Astrocyte (in vitro differentiated cells and primary cell): Measurements from ENCODE around the gene PHC3. TPM values are rescaled to one million over a fixed set of nuclear protein-coding genes. Genes with fewer than 3 reads are reported as not detected.

Source experiments
- DNase-seq: peaks from one replicate; pipeline ENCODE4 v3.0.0-alpha.2; 2010; ENCODE audit warnings: low read depth
- FAIRE-seq: peaks from 2 replicates; lab custom pipeline; 2011; peaks lifted over from hg19 to GRCh38; lab: Jason Lieb, UNC
- H2AFZ ChIP-seq: 2 replicates; pipeline ENCODE4 v1.6.0; 2012; ENCODE audit warnings: low read depth, low read length, inconsistent platforms
- H3K27ac ChIP-seq: 2 replicates; pipeline ENCODE4 v1.5.1; 2011; ENCODE audit warnings: low read depth, low read length, inconsistent platforms
- H3K27me3 ChIP-seq: 2 replicates; pipeline ENCODE4 v1.6.0; 2011; ENCODE audit warnings: low read length, inconsistent platforms; ENCODE audit not compliant: insufficient read depth
- H3K36me3 ChIP-seq: 2 replicates; pipeline ENCODE4 v1.5.1; 2011; ENCODE audit warnings: low read length, inconsistent platforms; ENCODE audit not compliant: insufficient read depth
- H3K4me1 ChIP-seq: 2 replicates; pipeline ENCODE4 v1.5.1; 2011; ENCODE audit warnings: low read length, inconsistent platforms; ENCODE audit not compliant: insufficient read depth
- H3K4me2 ChIP-seq: 2 replicates; pipeline ENCODE4 v1.6.0; 2012; ENCODE audit warnings: low read length, inconsistent platforms
- H3K4me3 ChIP-seq: 2 replicates; pipeline ENCODE4 v1.5.1; 2011; ENCODE audit warnings: low read depth, mild to moderate bottlenecking, low read length, inconsistent platforms; ENCODE audit not compliant: insufficient read depth
- H3K79me2 ChIP-seq: 2 replicates; pipeline ENCODE4 v1.6.0; 2012; ENCODE audit warnings: mild to moderate bottlenecking, low read length, inconsistent platforms; ENCODE audit not compliant: insufficient read depth
- H3K9ac ChIP-seq: 2 replicates; pipeline ENCODE4 v1.6.0; 2012; ENCODE audit warnings: mild to moderate bottlenecking, low read length, inconsistent platforms
- H3K9me3 ChIP-seq: 2 replicates; pipeline ENCODE4 v1.5.1; 2012; ENCODE audit warnings: low read depth, mild to moderate bottlenecking, low read length, inconsistent platforms; ENCODE audit not compliant: insufficient read depth
- H4K20me1 ChIP-seq: 2 replicates; pipeline ENCODE4 v1.6.0; 2012; ENCODE audit warnings: low read length, inconsistent platforms; ENCODE audit not compliant: insufficient read depth
- H3K27ac Mint-ChIP-seq: one replicate; pipeline ENCODE4 v1.8.0; 2021; ENCODE audit warnings: mild to moderate bottlenecking, mixed read lengths; ENCODE audit not compliant: unreplicated experiment
- H3K27me3 Mint-ChIP-seq: one replicate; pipeline ENCODE4 v1.8.0; 2021; ENCODE audit warnings: low read depth, mixed read lengths; ENCODE audit not compliant: unreplicated experiment
- H3K36me3 Mint-ChIP-seq: one replicate; pipeline ENCODE4 v1.8.0; 2021; ENCODE audit warnings: low read depth, mixed read lengths; ENCODE audit not compliant: unreplicated experiment
- H3K4me1 Mint-ChIP-seq: one replicate; pipeline ENCODE4 v1.8.0; 2021; ENCODE audit warnings: low read depth, mixed read lengths; ENCODE audit not compliant: unreplicated experiment
- H3K4me3 Mint-ChIP-seq: one replicate; pipeline ENCODE4 v1.8.0; 2021; ENCODE audit warnings: mild to moderate bottlenecking, moderate library complexity, mixed read lengths; ENCODE audit not compliant: unreplicated experiment
- H3K9me3 Mint-ChIP-seq: one replicate; pipeline ENCODE4 v1.8.0; 2021; ENCODE audit warnings: mild to moderate bottlenecking, mixed read lengths; ENCODE audit not compliant: unreplicated experiment
- EZH2 ChIP-seq: IDR thresholded peaks from 2 replicates; pipeline ENCODE4 v1.6.1; 2012; ENCODE audit warnings: mild to moderate bottlenecking, low read length, inconsistent platforms; ENCODE audit not compliant: insufficient read depth
- total RNA-seq: library from RNA; stranded (reverse); gene quantifications from 2 replicates; pipeline ENCODE4 v1.2.1, GENCODE V29; 2021
- TF ChIP-seq, protein P1 (sequence below): IDR thresholded peaks from 2 replicates; pipeline ENCODE4 v1.5.1; 2011; ENCODE audit warnings: low read depth, mild to moderate bottlenecking, inconsistent platforms, low read length, moderate library complexity; ENCODE audit not compliant: insufficient read depth

Gene PHC3
- total RNA-seq, 1 donor from 2014 or later: 40.8 TPM

DNA sequence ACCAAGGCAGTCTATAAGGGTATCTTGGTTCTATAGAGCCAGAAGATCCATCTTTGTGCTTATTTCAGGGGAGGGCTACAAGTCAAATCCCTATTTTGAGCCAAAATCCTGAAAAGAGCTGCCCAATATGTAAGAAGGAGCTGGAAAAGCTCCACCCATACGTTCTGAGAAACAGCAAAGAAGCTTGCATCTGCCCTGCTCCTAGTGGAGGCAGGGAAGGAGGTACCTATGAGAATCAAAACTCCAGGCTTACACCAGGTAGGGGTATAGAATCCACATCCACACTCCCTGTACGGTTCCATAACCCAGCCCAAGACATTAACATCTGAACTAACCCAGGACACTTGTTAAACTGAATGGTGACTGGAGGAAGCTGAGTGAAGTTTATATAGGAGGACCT lies 30.0 kb downstream of the PHC3 start:
- TF ChIP-seq, protein P1, sequence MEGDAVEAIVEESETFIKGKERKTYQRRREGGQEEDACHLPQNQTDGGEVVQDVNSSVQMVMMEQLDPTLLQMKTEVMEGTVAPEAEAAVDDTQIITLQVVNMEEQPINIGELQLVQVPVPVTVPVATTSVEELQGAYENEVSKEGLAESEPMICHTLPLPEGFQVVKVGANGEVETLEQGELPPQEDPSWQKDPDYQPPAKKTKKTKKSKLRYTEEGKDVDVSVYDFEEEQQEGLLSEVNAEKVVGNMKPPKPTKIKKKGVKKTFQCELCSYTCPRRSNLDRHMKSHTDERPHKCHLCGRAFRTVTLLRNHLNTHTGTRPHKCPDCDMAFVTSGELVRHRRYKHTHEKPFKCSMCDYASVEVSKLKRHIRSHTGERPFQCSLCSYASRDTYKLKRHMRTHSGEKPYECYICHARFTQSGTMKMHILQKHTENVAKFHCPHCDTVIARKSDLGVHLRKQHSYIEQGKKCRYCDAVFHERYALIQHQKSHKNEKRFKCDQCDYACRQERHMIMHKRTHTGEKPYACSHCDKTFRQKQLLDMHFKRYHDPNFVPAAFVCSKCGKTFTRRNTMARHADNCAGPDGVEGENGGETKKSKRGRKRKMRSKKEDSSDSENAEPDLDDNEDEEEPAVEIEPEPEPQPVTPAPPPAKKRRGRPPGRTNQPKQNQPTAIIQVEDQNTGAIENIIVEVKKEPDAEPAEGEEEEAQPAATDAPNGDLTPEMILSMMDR: no peak
- TF ChIP-seq EZH2: no peak
- H2AFZ ChIP-seq: no peak overlapping the region
- no peak overlapping the region for H3K27ac ChIP-seq
- H3K79me2 ChIP-seq: peaks cover 81% of the 10 kb centered on the region
- peaks cover 50% of the 10 kb centered on the region for H4K20me1 ChIP-seq
- H3K9me3 Mint-ChIP-seq: no peaks in the 10 kb centered on the region
- H3K36me3 ChIP-seq: peaks cover 4% of the 10 kb centered on the region
- H3K4me2 ChIP-seq: no peak overlapping the region
- H3K4me1 ChIP-seq: no peaks in the 10 kb centered on the region
- H3K27me3 Mint-ChIP-seq: no peaks in the 10 kb centered on the region
- H3K27me3 ChIP-seq: no peaks in the 10 kb centered on the region
- H3K9me3 ChIP-seq: no peaks in the 10 kb centered on the region
- peaks cover 10% of the 10 kb centered on the region for H3K36me3 Mint-ChIP-seq
- H3K9ac ChIP-seq: no peak overlapping the region
- no peak overlapping the region for H3K4me3 ChIP-seq
- FAIRE-seq: no peak
- no peak overlapping the region for H3K4me3 Mint-ChIP-seq
- no peaks in the 10 kb centered on the region for H3K4me1 Mint-ChIP-seq
- no peak for DNase-seq
- no peak overlapping the region for H3K27ac Mint-ChIP-seq

- H4K20me1 ChIP-seq: peaks cover 31% of the 10 kb centered on the region
- no peak overlapping the region for H3K4me2 ChIP-seq
Measured at GRCh38 chr3:170149016-170149415, 32.5 kb downstream of the PHC3 start.

GRCh38 chr3:170145278-170145677 lies 36.3 kb downstream of the PHC3 start:
- no peaks in the 10 kb centered on the region for H3K27me3 Mint-ChIP-seq

More at GRCh38 chr3:170149016-170149415, 32.5 kb downstream of the PHC3 start:
- no peak for FAIRE-seq
- Histone ChIP-seq H3K9me3 (no peaks in the 10 kb centered on the region), H3K79me2 (peaks cover 59% of the 10 kb centered on the region), H3K9ac (no peak overlapping the region), H3K27ac (no peak overlapping the region), H2AFZ (no peak overlapping the region), H3K36me3 (peaks cover 7% of the 10 kb centered on the region), H3K4me1 (no peaks in the 10 kb centered on the region), H3K4me3 (no peak overlapping the region), H3K27me3 (no peaks in the 10 kb centered on the region)
- DNase-seq: no peak
- H3K4me3 Mint-ChIP-seq: no peak overlapping the region
- H3K27me3 Mint-ChIP-seq: no peaks in the 10 kb centered on the region
- H3K27ac Mint-ChIP-seq: no peak overlapping the region
- no peaks in the 10 kb centered on the region for H3K4me1 Mint-ChIP-seq
- peaks cover 6% of the 10 kb centered on the region for H3K36me3 Mint-ChIP-seq
- H3K9me3 Mint-ChIP-seq: no peaks in the 10 kb centered on the region
- no peak for TF ChIP-seq EZH2
- TF ChIP-seq, protein P1: no peak

More at GRCh38 chr3:170145278-170145677, 36.3 kb downstream of the PHC3 start:
- FAIRE-seq (peak; percentile 84), DNase-seq (no peak)
- Histone ChIP-seq H2AFZ (no peak overlapping the region), H3K36me3 (peaks cover 11% of the 10 kb centered on the region), H3K27ac (no peak overlapping the region), H3K4me2 (no peak overlapping the region), H3K4me3 (no peak overlapping the region), H3K4me1 (no peaks in the 10 kb centered on the region), H3K27me3 (no peaks in the 10 kb centered on the region), H3K9ac (no peak overlapping the region), H3K79me2 (peaks cover 45% of the 10 kb centered on the region), H3K9me3 (no peaks in the 10 kb centered on the region), H4K20me1 (peaks cover 10% of the 10 kb centered on the region)
- H3K27ac Mint-ChIP-seq: no peak overlapping the region
- H3K36me3 Mint-ChIP-seq: peaks cover 2% of the 10 kb centered on the region
- no peaks in the 10 kb centered on the region for H3K4me1 Mint-ChIP-seq
- no peaks in the 10 kb centered on the region for H3K9me3 Mint-ChIP-seq
- TF ChIP-seq EZH2: no peak
- TF ChIP-seq, protein P1: no peak
- no peak overlapping the region for H3K4me3 Mint-ChIP-seq
